ENCODE results near the gene DST. TPM values are rescaled to one million over a fixed set of nuclear protein-coding genes. Genes with fewer than 3 reads are reported as not detected.

The DST gene
- total and polyA plus RNA-seq, 2 of the 4 experiments (the other 2 are of a cell fraction): 97.7 to 452 TPM

- no peak overlapping the region for H3K4ac ChIP-seq (ENCODE audit: low read depth, low read length)
- in situ Hi-C loops (cut with MboI; ENCODE audit: low sequenced_read_pairs): no loop called here
- ATAC-seq (ENCODE audit: low read depth) (no peak), DNase-seq (no peak)
- H2BK120ac ChIP-seq (ENCODE audit: low read depth, low read length): no peak overlapping the region
- no CpG with 5 or more reads among the region's 5 CpGs for WGBS, 2 experiments (ENCODE audit: extremely low coverage in 2 of 2, insufficient read length in 1 of 2)
- H3K4me2 ChIP-seq (ENCODE audit: low read depth, low read length): no peak overlapping the region
- H3K36me3 ChIP-seq (ENCODE audit: control insufficient read depth, insufficient read depth, low read length): peaks cover 46% of the 10 kb centered on the region
- peaks cover 2% of the 10 kb centered on the region; the same call in 1 of the 2 replicates for H3K9me1 ChIP-seq (ENCODE audit: insufficient read depth, low read length)
- H3K23ac ChIP-seq (ENCODE audit: low read depth, low read length): no peak overlapping the region
- H4K5ac ChIP-seq (ENCODE audit: low read depth, low read length): no peak overlapping the region
- H3K27me3 ChIP-seq (ENCODE audit: control insufficient read depth, insufficient read depth, low read length): no peaks in the 10 kb centered on the region
- no peak overlapping the region for H3K18ac ChIP-seq (ENCODE audit: low read depth, low read length)
- ChIA-PET POLR2A (ENCODE audit: unreplicated experiment) (no interaction called here), CTCF (no interaction called here)
- no peak overlapping the region for H2BK5ac ChIP-seq (ENCODE audit: low read depth, low read length, poor library complexity, severe bottlenecking)
- no peak overlapping the region for H3K56ac ChIP-seq (ENCODE audit: extremely low read depth, insufficient read depth, low read length)
- no TSS peak for BruUV-seq (replicated peaks)
- H2AK5ac ChIP-seq (ENCODE audit: low read depth, low read length): no peak overlapping the region
- no peak overlapping the region for H3K9ac ChIP-seq (ENCODE audit: low read depth, low read length)
- H2BK15ac ChIP-seq (ENCODE audit: low read depth, low read length): no peak overlapping the region
- no peaks in the 10 kb centered on the region; the same call in 1 of the 2 replicates for H3K4me1 ChIP-seq (ENCODE audit: control insufficient read depth, insufficient read depth, low read length)
- no peak overlapping the region for H4K91ac ChIP-seq (ENCODE audit: insufficient read depth, low read depth, low read length)
- H2BK20ac ChIP-seq (ENCODE audit: low read depth, low read length): no peak overlapping the region
- no peak overlapping the region for H3K4me3 ChIP-seq (ENCODE audit: insufficient read depth, low read depth, low read length)
- intact Hi-C loops (cut with micrococcal nuclease): no loop called here
- no peak overlapping the region for H2AFZ ChIP-seq (replicated peaks; ENCODE audit: low read length, poor library complexity)
- no peak overlapping the region for H2AK9ac ChIP-seq (replicated peaks; ENCODE audit: low read depth, low read length, poor library complexity)
- peaks cover 0 to 11% of the 10 kb centered on the region in 2 experiments; a peak in 3 of 4 replicates for H3K79me1 ChIP-seq (ENCODE audit: low read depth in 1 of 2, low read length in 2 of 2)
- dilution Hi-C loops (cut with HindIII; ENCODE audit: low sequenced_read_pairs, unreplicated experiment): no loop called here
- H3K14ac ChIP-seq (replicated peaks; ENCODE audit: low read depth, low read length): no peak overlapping the region
- TF ChIP-seq CHD1 (IDR thresholded peaks at IDR 0.05; ENCODE audit: low read depth, low read length) (no peak), ELK1 (IDR thresholded peaks at IDR 0.05; ENCODE audit: borderline replicate concordance, low read depth, low read length) (no peak), MAFK (IDR thresholded peaks at IDR 0.05; ENCODE audit: low read depth, low read length) (no peak), RAD21 (IDR thresholded peaks at IDR 0.05; ENCODE audit: low read length) (no peak), USF2 (IDR thresholded peaks at IDR 0.05; ENCODE audit: low read depth, low read length) (no peak), CTCF (conservative IDR thresholded peaks at IDR 0.05; ENCODE audit: low read depth, low read length) (no peak), SMC3 (IDR thresholded peaks at IDR 0.05; ENCODE audit: low read depth, low read length) (no peak), NFE2L2 (IDR thresholded peaks at IDR 0.05; ENCODE audit: low read depth, low read length) (no peak), MXI1 (IDR thresholded peaks at IDR 0.05; ENCODE audit: borderline replicate concordance, low read depth, low read length) (no peak), RFX5 (IDR thresholded peaks at IDR 0.05; ENCODE audit: low read depth, low read length) (no peak), FOS (IDR thresholded peaks at IDR 0.05; ENCODE audit: low read depth, low read length) (no peak), RCOR1 (IDR thresholded peaks at IDR 0.05; ENCODE audit: insufficient replicate concordance, low read length) (no peak), BHLHE40 (IDR thresholded peaks at IDR 0.05; ENCODE audit: low read depth, low read length) (no peak), MAZ (IDR thresholded peaks at IDR 0.05; ENCODE audit: borderline replicate concordance, low read depth, low read length) (no peak), POLR2A (IDR thresholded peaks at IDR 0.05; ENCODE audit: low read depth, low read length) (no peak), CEBPB (IDR thresholded peaks at IDR 0.05; ENCODE audit: low read depth, low read length) (no peak)
- H3K27ac ChIP-seq (ENCODE audit: insufficient read depth, low read length): no peak overlapping the region
- no peaks in the 10 kb centered on the region for H3K9me3 ChIP-seq (ENCODE audit: control insufficient read depth, insufficient read depth, low read length)
- H4K20me1 ChIP-seq (ENCODE audit: insufficient read depth, low read length): no peaks in the 10 kb centered on the region
- H4K8ac ChIP-seq (ENCODE audit: low read depth in 2 of 2, low read length in 2 of 2): no peak overlapping the region
Measured at GRCh38 chr6:56624046-56624727, 18.5 kb downstream of the DST start.
